Stomach (tissue), 4 donors: ENCODE measurements around the gene MILR1.
"Not testable (repeated sequence)": the region's sequence is repeated elsewhere in the genome, so short reads cannot be mapped to it uniquely, and the experiment has no call there.

Experiments
- CTCF ChIP-seq, 7 experiments: fragments of 450-650 bp in 4 of 7; fragments of 200-600 bp in 3 of 7; sonication (generic) in 3 of 7; IDR thresholded peaks; one replicate each; pipeline ENCODE4 v1.5.1; 2016 to 2019; ENCODE audit warnings: antibody characterized with exemption in 7 of 7, control low read depth in 2 of 7, mild to moderate bottlenecking in 1 of 7
- EP300 ChIP-seq: sonication (generic); formaldehyde crosslinking; IDR thresholded peaks from one replicate; pipeline ENCODE4 v1.6.1; 2017; ENCODE audit warnings: antibody characterized with exemption
- POLR2A ChIP-seq, 4 donors: fragments of 450-650 bp; IDR thresholded peaks; one replicate each; pipeline ENCODE4 v1.6.1; 2016; ENCODE audit warnings: antibody characterized with exemption in 4 of 4, control low read depth in 2 of 4, mild to moderate bottlenecking in 1 of 4, moderate library complexity in 1 of 4
- POLR2AphosphoS5 ChIP-seq, 3 donors: sonication (generic); formaldehyde crosslinking; IDR thresholded peaks; one replicate each; pipeline ENCODE4 v1.6.1; 2016; ENCODE audit warnings: antibody characterized with exemption in 3 of 3

GRCh38 chr17:64439521-64439920 is 9.4 kb upstream of the MILR1 start:
- not testable (repeated sequence) for TF ChIP-seq CTCF (IDR thresholded peaks at IDR 0.05); POLR2A (IDR thresholded peaks at IDR 0.05); EP300; POLR2AphosphoS5 (IDR thresholded peaks at IDR 0.05)
